ENCODE results near the gene JAK3. TPM values are rescaled to one million over a fixed set of nuclear protein-coding genes. Genes with fewer than 3 reads are reported as not detected.
A peak's percentile ranks its signal among the peaks of the same experiment; 100 is the strongest.

The JAK3 gene
- total and polyA plus RNA-seq, 2 of the 13 experiments (the other 11 are each of a cell fraction or from before 2014, with no cell fraction given): 3.4 to 18.6 TPM

DNA sequence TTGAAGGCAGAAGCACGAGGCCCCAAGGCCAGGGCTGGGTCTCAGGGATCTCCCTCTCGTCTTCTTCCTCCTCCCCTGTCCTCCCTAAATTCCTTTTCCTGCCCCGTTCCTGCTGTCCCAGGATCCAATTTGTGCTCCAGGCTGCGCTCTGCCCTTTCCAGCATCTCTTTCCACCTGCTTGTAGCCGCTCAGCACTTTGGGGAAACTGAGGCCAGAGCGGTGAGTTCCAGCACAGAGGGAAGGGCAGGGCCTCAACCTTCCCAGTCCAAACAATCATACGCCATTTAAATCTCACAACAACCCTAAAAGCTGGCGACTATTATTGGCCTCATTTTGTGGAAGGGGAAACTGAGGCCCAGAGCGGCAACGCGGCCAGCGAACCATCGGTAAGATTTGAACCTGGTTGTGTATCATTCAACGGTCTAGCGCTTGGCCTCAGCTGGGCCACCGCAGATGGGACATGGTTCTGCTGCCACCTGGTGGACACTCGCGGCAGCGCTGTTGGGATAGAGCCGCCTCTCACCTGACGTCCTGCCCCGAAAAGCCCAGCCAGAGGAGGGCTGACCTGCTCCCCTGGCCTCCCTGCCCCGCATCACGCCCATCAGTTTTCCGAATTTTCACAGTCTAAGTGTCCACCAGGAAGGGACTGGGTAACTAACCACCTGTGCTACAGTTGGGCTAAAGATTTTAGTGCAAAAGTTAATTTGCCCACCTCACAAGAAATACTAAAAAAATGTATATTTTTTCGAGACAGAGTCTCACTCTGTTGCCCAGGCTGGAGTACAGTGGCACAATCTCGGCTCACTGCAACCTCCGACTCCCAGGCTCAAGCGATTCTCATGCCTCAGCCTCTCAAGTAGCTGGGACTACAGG lies 7.7 kb upstream of the JAK3 start (continued):
- TF ChIP-seq, protein P1, sequence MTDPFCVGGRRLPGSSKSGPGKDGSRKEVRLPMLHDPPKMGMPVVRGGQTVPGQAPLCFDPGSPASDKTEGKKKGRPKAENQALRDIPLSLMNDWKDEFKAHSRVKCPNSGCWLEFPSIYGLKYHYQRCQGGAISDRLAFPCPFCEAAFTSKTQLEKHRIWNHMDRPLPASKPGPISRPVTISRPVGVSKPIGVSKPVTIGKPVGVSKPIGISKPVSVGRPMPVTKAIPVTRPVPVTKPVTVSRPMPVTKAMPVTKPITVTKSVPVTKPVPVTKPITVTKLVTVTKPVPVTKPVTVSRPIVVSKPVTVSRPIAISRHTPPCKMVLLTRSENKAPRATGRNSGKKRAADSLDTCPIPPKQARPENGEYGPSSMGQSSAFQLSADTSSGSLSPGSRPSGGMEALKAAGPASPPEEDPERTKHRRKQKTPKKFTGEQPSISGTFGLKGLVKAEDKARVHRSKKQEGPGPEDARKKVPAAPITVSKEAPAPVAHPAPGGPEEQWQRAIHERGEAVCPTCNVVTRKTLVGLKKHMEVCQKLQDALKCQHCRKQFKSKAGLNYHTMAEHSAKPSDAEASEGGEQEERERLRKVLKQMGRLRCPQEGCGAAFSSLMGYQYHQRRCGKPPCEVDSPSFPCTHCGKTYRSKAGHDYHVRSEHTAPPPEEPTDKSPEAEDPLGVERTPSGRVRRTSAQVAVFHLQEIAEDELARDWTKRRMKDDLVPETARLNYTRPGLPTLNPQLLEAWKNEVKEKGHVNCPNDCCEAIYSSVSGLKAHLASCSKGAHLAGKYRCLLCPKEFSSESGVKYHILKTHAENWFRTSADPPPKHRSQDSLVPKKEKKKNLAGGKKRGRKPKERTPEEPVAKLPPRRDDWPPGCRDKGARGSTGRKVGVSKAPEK (CRISPR knock-in tag; IDR thresholded peaks at IDR 0.05; ENCODE audit: borderline replicate concordance): no peak
- TF ChIP-seq, protein P2, sequence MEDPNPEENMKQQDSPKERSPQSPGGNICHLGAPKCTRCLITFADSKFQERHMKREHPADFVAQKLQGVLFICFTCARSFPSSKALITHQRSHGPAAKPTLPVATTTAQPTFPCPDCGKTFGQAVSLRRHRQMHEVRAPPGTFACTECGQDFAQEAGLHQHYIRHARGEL (CRISPR knock-in tag; IDR thresholded peaks at IDR 0.05): no peak
- TF ChIP-seq YY1 (IDR thresholded peaks at IDR 0.05; ENCODE audit: insufficient read depth, insufficient replicate concordance, low read depth, low read length) (peak; percentile 41), ZNF678 (CRISPR knock-in tag; IDR thresholded peaks at IDR 0.05) (no peak), ZNF530 (CRISPR knock-in tag; IDR thresholded peaks at IDR 0.05; ENCODE audit: low read depth) (no peak), ZNF850 (CRISPR knock-in tag; conservative IDR thresholded peaks at IDR 0.05) (no peak), SAFB2 (CRISPR knock-in tag; IDR thresholded peaks at IDR 0.05; ENCODE audit: borderline replicate concordance, low read depth) (no peak)
- TF ChIP-seq, protein P3, sequence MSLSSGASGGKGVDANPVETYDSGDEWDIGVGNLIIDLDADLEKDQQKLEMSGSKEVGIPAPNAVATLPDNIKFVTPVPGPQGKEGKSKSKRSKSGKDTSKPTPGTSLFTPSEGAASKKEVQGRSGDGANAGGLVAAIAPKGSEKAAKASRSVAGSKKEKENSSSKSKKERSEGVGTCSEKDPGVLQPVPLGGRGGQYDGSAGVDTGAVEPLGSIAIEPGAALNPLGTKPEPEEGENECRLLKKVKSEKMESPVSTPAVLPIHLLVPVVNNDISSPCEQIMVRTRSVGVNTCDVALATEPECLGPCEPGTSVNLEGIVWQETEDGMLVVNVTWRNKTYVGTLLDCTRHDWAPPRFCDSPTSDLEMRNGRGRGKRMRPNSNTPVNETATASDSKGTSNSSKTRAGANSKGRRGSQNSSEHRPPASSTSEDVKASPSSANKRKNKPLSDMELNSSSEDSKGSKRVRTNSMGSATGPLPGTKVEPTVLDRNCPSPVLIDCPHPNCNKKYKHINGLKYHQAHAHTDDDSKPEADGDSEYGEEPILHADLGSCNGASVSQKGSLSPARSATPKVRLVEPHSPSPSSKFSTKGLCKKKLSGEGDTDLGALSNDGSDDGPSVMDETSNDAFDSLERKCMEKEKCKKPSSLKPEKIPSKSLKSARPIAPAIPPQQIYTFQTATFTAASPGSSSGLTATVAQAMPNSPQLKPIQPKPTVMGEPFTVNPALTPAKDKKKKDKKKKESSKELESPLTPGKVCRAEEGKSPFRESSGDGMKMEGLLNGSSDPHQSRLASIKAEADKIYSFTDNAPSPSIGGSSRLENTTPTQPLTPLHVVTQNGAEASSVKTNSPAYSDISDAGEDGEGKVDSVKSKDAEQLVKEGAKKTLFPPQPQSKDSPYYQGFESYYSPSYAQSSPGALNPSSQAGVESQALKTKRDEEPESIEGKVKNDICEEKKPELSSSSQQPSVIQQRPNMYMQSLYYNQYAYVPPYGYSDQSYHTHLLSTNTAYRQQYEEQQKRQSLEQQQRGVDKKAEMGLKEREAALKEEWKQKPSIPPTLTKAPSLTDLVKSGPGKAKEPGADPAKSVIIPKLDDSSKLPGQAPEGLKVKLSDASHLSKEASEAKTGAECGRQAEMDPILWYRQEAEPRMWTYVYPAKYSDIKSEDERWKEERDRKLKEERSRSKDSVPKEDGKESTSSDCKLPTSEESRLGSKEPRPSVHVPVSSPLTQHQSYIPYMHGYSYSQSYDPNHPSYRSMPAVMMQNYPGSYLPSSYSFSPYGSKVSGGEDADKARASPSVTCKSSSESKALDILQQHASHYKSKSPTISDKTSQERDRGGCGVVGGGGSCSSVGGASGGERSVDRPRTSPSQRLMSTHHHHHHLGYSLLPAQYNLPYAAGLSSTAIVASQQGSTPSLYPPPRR (CRISPR knock-in tag; IDR thresholded peaks at IDR 0.05; ENCODE audit: borderline replicate concordance): no peak
- TF ChIP-seq, protein P4, sequence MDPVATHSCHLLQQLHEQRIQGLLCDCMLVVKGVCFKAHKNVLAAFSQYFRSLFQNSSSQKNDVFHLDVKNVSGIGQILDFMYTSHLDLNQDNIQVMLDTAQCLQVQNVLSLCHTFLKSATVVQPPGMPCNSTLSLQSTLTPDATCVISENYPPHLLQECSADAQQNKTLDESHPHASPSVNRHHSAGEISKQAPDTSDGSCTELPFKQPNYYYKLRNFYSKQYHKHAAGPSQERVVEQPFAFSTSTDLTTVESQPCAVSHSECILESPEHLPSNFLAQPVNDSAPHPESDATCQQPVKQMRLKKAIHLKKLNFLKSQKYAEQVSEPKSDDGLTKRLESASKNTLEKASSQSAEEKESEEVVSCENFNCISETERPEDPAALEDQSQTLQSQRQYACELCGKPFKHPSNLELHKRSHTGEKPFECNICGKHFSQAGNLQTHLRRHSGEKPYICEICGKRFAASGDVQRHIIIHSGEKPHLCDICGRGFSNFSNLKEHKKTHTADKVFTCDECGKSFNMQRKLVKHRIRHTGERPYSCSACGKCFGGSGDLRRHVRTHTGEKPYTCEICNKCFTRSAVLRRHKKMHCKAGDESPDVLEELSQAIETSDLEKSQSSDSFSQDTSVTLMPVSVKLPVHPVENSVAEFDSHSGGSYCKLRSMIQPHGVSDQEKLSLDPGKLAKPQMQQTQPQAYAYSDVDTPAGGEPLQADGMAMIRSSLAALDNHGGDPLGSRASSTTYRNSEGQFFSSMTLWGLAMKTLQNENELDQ (CRISPR knock-in tag; IDR thresholded peaks at IDR 0.05; ENCODE audit: borderline replicate concordance): no peak
- TF ChIP-seq, protein P5, sequence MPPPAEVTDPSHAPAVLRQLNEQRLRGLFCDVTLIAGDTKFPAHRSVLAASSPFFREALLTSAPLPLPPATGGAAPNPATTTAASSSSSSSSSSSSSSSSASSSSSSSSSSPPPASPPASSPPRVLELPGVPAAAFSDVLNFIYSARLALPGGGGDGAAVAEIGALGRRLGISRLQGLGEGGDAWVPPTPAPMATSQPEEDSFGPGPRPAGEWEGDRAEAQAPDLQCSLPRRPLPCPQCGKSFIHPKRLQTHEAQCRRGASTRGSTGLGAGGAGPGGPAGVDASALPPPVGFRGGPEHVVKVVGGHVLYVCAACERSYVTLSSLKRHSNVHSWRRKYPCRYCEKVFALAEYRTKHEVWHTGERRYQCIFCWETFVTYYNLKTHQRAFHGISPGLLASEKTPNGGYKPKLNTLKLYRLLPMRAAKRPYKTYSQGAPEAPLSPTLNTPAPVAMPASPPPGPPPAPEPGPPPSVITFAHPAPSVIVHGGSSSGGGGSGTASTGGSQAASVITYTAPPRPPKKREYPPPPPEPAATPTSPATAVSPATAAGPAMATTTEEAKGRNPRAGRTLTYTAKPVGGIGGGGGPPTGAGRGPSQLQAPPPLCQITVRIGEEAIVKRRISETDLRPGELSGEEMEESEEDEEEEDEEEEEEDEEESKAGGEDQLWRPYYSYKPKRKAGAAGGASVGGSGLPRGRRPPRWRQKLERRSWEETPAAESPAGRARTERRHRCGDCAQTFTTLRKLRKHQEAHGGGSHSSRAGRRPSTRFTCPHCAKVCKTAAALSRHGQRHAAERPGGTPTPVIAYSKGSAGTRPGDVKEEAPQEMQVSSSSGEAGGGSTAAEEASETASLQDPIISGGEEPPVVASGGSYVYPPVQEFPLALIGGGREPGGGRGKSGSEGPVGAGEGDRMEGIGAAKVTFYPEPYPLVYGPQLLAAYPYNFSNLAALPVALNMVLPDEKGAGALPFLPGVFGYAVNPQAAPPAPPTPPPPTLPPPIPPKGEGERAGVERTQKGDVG (CRISPR knock-in tag; IDR thresholded peaks at IDR 0.05; ENCODE audit: borderline replicate concordance): no peak
- TF ChIP-seq, protein P6, sequence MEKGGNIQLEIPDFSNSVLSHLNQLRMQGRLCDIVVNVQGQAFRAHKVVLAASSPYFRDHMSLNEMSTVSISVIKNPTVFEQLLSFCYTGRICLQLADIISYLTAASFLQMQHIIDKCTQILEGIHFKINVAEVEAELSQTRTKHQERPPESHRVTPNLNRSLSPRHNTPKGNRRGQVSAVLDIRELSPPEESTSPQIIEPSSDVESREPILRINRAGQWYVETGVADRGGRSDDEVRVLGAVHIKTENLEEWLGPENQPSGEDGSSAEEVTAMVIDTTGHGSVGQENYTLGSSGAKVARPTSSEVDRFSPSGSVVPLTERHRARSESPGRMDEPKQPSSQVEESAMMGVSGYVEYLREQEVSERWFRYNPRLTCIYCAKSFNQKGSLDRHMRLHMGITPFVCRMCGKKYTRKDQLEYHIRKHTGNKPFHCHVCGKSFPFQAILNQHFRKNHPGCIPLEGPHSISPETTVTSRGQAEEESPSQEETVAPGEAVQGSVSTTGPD (CRISPR knock-in tag; IDR thresholded peaks at IDR 0.05): no peak
